SK-N-SH (cell line): ENCODE measurements around the gene SLCO2B1. TPM values are rescaled to one million over a fixed set of nuclear protein-coding genes. Genes with fewer than 3 reads are reported as not detected.

Experiments used
- CTCF ChIA-PET: fragments of 300-600, 350-600 bp; formaldehyde crosslinking; extraction: SDS; loops from one replicate; lab custom pipeline; 2021; lab: Yijun Ruan, JAX
- POLR2A ChIA-PET: fragments of 350-600 bp; sonication (Branson Sonifier 250); formaldehyde crosslinking; extraction: SDS; loops from one replicate; lab custom pipeline; 2020; ENCODE audit warnings: antibody characterized with exemption, inconsistent platforms; lab: Yijun Ruan, JAX
- DNase-seq: peaks from one replicate; pipeline ENCODE4 v3.0.0; 2012
- H2AFZ ChIP-seq: fragments of 200-600 bp; sonication (generic); 2 replicates; pipeline ENCODE4 v1.8.1; 2016; ENCODE audit warnings: antibody characterized with exemption, mild to moderate bottlenecking, low read depth
- H3F3A ChIP-seq: fragments of 200-600 bp; sonication (generic); replicated peaks from 2 replicates; pipeline ENCODE3; 2016; ENCODE audit warnings: antibody characterized with exemption, mild to moderate bottlenecking; ENCODE audit not compliant: insufficient read depth
- H3K27ac ChIP-seq, 2 experiments: fragments of 200-500 bp in 1 of 2; fragments of 200-600 bp in 1 of 2; sonication (Bioruptor generic) in 1 of 2; sonication (generic), shearing (Covaris generic) in 1 of 2; 2 replicates each; pipeline versions ENCODE4 v1.5.1 to v1.6.1; 2014 to 2016; ENCODE audit warnings: low read depth in 2 of 2, inconsistent platforms in 1 of 2, low read length in 1 of 2, mild to moderate bottlenecking in 1 of 2, mixed read lengths in 1 of 2
- H3K27me3 ChIP-seq: fragments of 200-600 bp; sonication (generic), shearing (Covaris generic); 2 replicates; pipeline ENCODE4 v1.6.1; 2016; ENCODE audit warnings: mixed run types; ENCODE audit not compliant: insufficient read depth
- H3K36me3 ChIP-seq, 2 experiments: fragments of 200-500 bp in 1 of 2; fragments of 200-600 bp in 1 of 2; sonication (Bioruptor generic) in 1 of 2; sonication (generic) in 1 of 2; replicated peaks in 1 of 2; 2 replicates each; pipeline versions ENCODE3 to v1.5.1; 2014 to 2016; ENCODE audit warnings: low read length in 1 of 2, mild to moderate bottlenecking in 1 of 2; ENCODE audit not compliant: insufficient read depth in 2 of 2, control insufficient read depth in 1 of 2
- H3K4me1 ChIP-seq, 2 experiments: fragments of 200-500 bp in 1 of 2; fragments of 200-600 bp in 1 of 2; sonication (Bioruptor generic) in 1 of 2; sonication (generic), shearing (Covaris generic) in 1 of 2; 2 replicates each; pipeline versions ENCODE4 v1.5.1 to v1.6.1; 2014 to 2016; ENCODE audit warnings: low read depth in 1 of 2, low read length in 1 of 2, mixed run types in 1 of 2; ENCODE audit not compliant: insufficient read depth in 2 of 2, control insufficient read depth in 1 of 2
- H3K4me2 ChIP-seq: fragments of 200-600 bp; sonication (generic), shearing (Covaris generic); 2 replicates; pipeline ENCODE4 v1.6.1; 2017; ENCODE audit warnings: mixed run types
- H3K4me3 ChIP-seq, 2 experiments: fragments of 200-500 bp in 1 of 2; fragments of 200-600 bp in 1 of 2; sonication (Bioruptor generic) in 1 of 2; sonication (generic), shearing (Covaris generic) in 1 of 2; 2 replicates each; pipeline versions ENCODE4 v1.5.1 to v1.8.1; 2014 to 2016; ENCODE audit warnings: low read depth in 2 of 2, inconsistent platforms in 1 of 2, low read length in 1 of 2, mild to moderate bottlenecking in 1 of 2, mixed read lengths in 1 of 2, moderate library complexity in 1 of 2
- H3K79me2 ChIP-seq: fragments of 200-600 bp; sonication (generic); 2 replicates; pipeline ENCODE4 v1.8.1; 2017; ENCODE audit warnings: mild to moderate bottlenecking; ENCODE audit not compliant: insufficient read depth
- H3K9ac ChIP-seq: fragments of 200-600 bp; sonication (generic); 2 replicates; pipeline ENCODE4 v1.6.1; 2017; ENCODE audit warnings: mixed run types
- H3K9me2 ChIP-seq: fragments of 200-600 bp; sonication (generic); 2 replicates; pipeline ENCODE4 v1.6.1; 2017; ENCODE audit warnings: mixed run types
- H3K9me3 ChIP-seq: fragments of 200-600 bp; sonication (generic); 2 replicates; pipeline ENCODE4 v1.6.1; 2017; ENCODE audit warnings: mixed run types, mild to moderate bottlenecking, moderate library complexity
- H4K20me1 ChIP-seq: fragments of 200-600 bp; sonication (generic); 2 replicates; pipeline ENCODE4 v1.6.1; 2017; ENCODE audit warnings: mild to moderate bottlenecking, mixed run types; ENCODE audit not compliant: insufficient read depth
- CHD2 ChIP-seq: fragments of 150-350 bp; IDR thresholded peaks from 2 replicates; pipeline ENCODE4 v1.6.1; 2018; ENCODE audit warnings: low read length; ENCODE audit not compliant: partially characterized antibody
- CTCF ChIP-seq: fragments of 200-600 bp; sonication (generic); IDR thresholded peaks from 2 replicates; pipeline ENCODE4 v1.6.1; 2017; ENCODE audit warnings: antibody characterized with exemption, mild to moderate bottlenecking, moderate library complexity
- EP300 ChIP-seq, 2 experiments: IDR thresholded peaks; 2 replicates each; pipeline versions ENCODE4 v1.4.0 to v1.6.1; 2012; ENCODE audit warnings: borderline replicate concordance in 1 of 2, low read depth in 1 of 2, low read length in 1 of 2
- EZH2phosphoT487 ChIP-seq: fragments of 200-600 bp; sonication (generic); IDR thresholded peaks from 2 replicates; pipeline ENCODE4 v1.6.1; 2017; ENCODE audit warnings: low read depth, mixed run types, mild to moderate bottlenecking, antibody characterized with exemption, moderate library complexity, borderline replicate concordance
- GABPA ChIP-seq: IDR thresholded peaks from 2 replicates; pipeline ENCODE4 v1.4.0; 2012; ENCODE audit warnings: low read depth, mild to moderate bottlenecking
- MEF2A ChIP-seq: IDR thresholded peaks from 2 replicates; pipeline ENCODE4 v1.4.0; 2012; ENCODE audit warnings: low read depth, borderline replicate concordance
- MXI1 ChIP-seq: IDR thresholded peaks from 2 replicates; pipeline ENCODE4 v1.6.1; 2012; ENCODE audit warnings: mild to moderate bottlenecking, low read depth, low read length, improper control_type of control experiment
- NRF1 ChIP-seq: IDR thresholded peaks from 2 replicates; pipeline ENCODE4 v1.6.1; 2012; ENCODE audit warnings: low read depth, mild to moderate bottlenecking, low read length
- POLR2AphosphoS5 ChIP-seq: IDR thresholded peaks from 2 replicates; pipeline ENCODE4 v1.6.1; 2012; ENCODE audit warnings: low read depth, low read length
- RAD21 ChIP-seq: IDR thresholded peaks from 2 replicates; pipeline ENCODE4 v1.6.1; 2012; ENCODE audit warnings: mild to moderate bottlenecking, low read length
- RXRA ChIP-seq: IDR thresholded peaks from 2 replicates; pipeline ENCODE4 v1.4.0; 2012; ENCODE audit warnings: low read depth, mild to moderate bottlenecking, borderline replicate concordance
- SIN3A ChIP-seq: IDR thresholded peaks from 2 replicates; pipeline ENCODE4 v1.6.1; 2012; ENCODE audit warnings: low read depth, mild to moderate bottlenecking, low read length, moderate library complexity, borderline replicate concordance
- USF1 ChIP-seq: IDR thresholded peaks from 2 replicates; pipeline ENCODE4 v1.4.0; 2012; ENCODE audit warnings: low read depth, borderline replicate concordance
- WGBS: methylation state at CpG from one replicate; pipeline ENCODE4 v1.1.6; 2017; ENCODE audit warnings: low lambda C conversion rate; 5-methylcytosine and 5-hydroxymethylcytosine counted together
- polyA plus RNA-seq, 3 experiments: library from polyadenylated mRNA; depleted of rRNA; stranded (reverse); fragments of >200 nt; gene quantifications; 2 replicates each; pipeline ENCODE4 v1.2.3, GENCODE V29; 2012
- TF ChIP-seq, protein P1 (sequence below): fragments of 150-350 bp; IDR thresholded peaks from 2 replicates; pipeline ENCODE4 v1.6.1; 2017; ENCODE audit warnings: antibody characterized with exemption, low read length, low read depth, borderline replicate concordance
- TF ChIP-seq, protein P2 (sequence below): IDR thresholded peaks from 2 replicates; pipeline ENCODE4; 2012
- TF ChIP-seq, protein P3 (sequence below): IDR thresholded peaks from 2 replicates; pipeline ENCODE4 v1.6.1; 2012; ENCODE audit warnings: mild to moderate bottlenecking, low read depth, low read length, moderate library complexity

SLCO2B1 gene
- polyA plus RNA-seq, 1 of the 3 experiments (the other 2 are of a cell fraction): 0.18 TPM

DNA sequence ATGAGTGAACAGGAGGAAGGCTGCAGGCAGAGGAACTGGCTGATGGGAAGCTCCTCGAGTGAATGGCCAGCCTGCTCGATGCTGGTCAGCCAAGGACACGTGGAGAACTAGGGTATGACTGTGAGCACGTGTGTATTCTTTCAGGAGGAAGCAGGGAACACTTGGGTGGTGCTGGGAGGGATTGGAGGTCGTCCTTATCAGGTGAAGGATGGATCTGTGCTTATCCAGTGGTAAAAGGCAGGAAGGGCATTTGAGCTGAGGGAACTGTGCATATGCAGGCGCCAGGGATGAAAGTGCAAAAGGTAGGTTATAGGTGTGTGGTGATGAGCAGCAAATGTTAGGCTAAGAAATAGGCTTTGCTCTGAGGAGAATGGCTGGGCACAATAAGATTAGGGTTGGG, 9.7 kb upstream of the SLCO2B1 start:
- Histone ChIP-seq H2AFZ (no peak overlapping the region), H4K20me1 (no peaks in the 10 kb centered on the region), H3K27ac (no peak overlapping the region), H3K4me2 (no peak overlapping the region), H3K36me3 (no peaks in the 10 kb centered on the region), H3K9ac (no peak overlapping the region), H3K4me3 (no peak overlapping the region), H3K9me3 (no peaks in the 10 kb centered on the region), H3K4me1 (peaks cover 6 to 10% of the 10 kb centered on the region in 2 experiments; a peak in 2 of 4 replicates), H3K9me2 (no peaks in the 10 kb centered on the region), H3F3A (peaks cover 9% of the 10 kb centered on the region), H3K27me3 (peaks cover 7% of the 10 kb centered on the region; the same call in 1 of the 2 replicates), H3K79me2 (no peaks in the 10 kb centered on the region)
- no peak for TF ChIP-seq MXI1
- no peak for TF ChIP-seq CHD2
- no peak for TF ChIP-seq RXRA
- no peak for TF ChIP-seq MEF2A
- TF ChIP-seq SIN3A: no peak
- TF ChIP-seq, protein P1, sequence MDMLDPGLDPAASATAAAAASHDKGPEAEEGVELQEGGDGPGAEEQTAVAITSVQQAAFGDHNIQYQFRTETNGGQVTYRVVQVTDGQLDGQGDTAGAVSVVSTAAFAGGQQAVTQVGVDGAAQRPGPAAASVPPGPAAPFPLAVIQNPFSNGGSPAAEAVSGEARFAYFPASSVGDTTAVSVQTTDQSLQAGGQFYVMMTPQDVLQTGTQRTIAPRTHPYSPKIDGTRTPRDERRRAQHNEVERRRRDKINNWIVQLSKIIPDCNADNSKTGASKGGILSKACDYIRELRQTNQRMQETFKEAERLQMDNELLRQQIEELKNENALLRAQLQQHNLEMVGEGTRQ: no peak
- DNase-seq: no peak
- ChIA-PET POLR2A (interaction anchor here (0.6 to 1.8 kb wide), 2 partner anchors 78 to 107 kb away, joined by 3 to 5 read pairs; no protein-coding TSS in a partner anchor), CTCF (interaction anchor here (0.6 to 25.0 kb wide), 62 partner anchors 11 to 439 kb away, joined by 3 to 1115 read pairs (median 6); partner anchors contain the start of genes SLCO2B1 and TPBGL)
- 73% methylated on average over 6 of the region's 6 CpGs for WGBS

DNA sequence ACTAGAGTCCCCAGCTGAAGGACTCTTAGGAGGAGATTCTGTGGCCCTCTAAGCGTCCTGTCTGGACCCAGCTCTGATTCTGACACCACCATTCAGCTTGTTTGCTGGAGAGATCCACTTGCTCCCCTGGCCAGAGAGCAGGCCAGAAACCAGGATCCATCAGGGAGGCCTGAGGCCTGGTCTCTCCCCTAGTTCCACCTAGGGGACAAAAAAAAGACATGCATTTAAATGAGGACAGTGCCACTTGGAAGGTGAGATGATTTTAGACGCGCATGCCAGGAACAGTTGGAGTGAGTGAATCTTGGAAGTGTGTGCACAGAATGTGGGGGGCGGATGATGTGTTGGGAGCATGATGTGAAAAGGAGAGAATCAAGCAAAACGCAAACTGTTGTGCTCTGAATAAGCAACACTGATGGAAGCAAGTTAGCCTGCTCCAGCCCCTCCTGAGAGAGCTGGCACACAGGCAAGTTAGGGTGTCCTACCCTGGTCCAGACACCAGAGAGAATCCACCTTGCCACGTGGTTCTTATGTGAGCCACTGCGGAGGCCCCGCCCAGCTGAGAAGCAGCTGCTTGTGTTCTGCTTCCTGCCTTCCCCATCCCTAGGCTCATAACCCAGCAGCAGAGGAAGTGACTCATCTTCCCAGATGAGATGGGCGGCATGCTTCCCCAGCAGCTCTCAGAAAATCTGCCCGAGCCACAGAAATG, 8.0 kb upstream of the SLCO2B1 start:
- peaks cover 9% of the 10 kb centered on the region for H3F3A ChIP-seq
- H3K27ac ChIP-seq: peak overlapping the region; percentile 60 to 61; a peak in 3 of 4 replicates
- H3K27me3 ChIP-seq: no peaks in the 10 kb centered on the region; the same call in 1 of the 2 replicates
- H3K9me3 ChIP-seq: no peaks in the 10 kb centered on the region
- H3K4me3 ChIP-seq: no peak overlapping the region
- no peaks in the 10 kb centered on the region for H3K79me2 ChIP-seq
- H3K36me3 ChIP-seq: no peaks in the 10 kb centered on the region
- DNase-seq: peak; percentile 63
- ChIA-PET CTCF (interaction anchor here (0.6 to 25.0 kb wide), 23 partner anchors 9 to 213 kb away, joined by 3 to 1115 read pairs (median 10); partner anchors contain the start of genes ARRB1, NEU3, SLCO2B1 and SPCS2), POLR2A (interaction anchor here (0.9 to 2.2 kb wide), 3 partner anchors 62 to 106 kb away, joined by 5 to 7 read pairs (median 5); partner anchors contain the start of gene TPBGL)
- no peaks in the 10 kb centered on the region for H3K9me2 ChIP-seq
- peak overlapping the region; percentile 15; the same call in 1 of the 2 replicates for H2AFZ ChIP-seq
- WGBS: 53% methylated on average over 8 of the region's 10 CpGs
- peaks cover 10 to 21% of the 10 kb centered on the region in 2 experiments; a peak in 2 of 4 replicates for H3K4me1 ChIP-seq
- H3K4me2 ChIP-seq: peak overlapping the region; percentile 25; the same call in 1 of the 2 replicates
- H4K20me1 ChIP-seq: no peaks in the 10 kb centered on the region
- H3K9ac ChIP-seq: no peak overlapping the region
- no peak; a peak in 1 of 4 replicates for TF ChIP-seq EP300 (IDR thresholded peaks at IDR 0.05; ENCODE audit: borderline replicate concordance in 1 of 2, low read depth in 1 of 2, low read length in 1 of 2)
- TF ChIP-seq EZH2phosphoT487: no peak
- TF ChIP-seq RAD21: no peak; the same call in 1 of the 2 replicates
- peak; percentile 64; the same call in 1 of the 2 replicates for TF ChIP-seq MXI1
- peak; percentile 79 for TF ChIP-seq USF1
- no peak for TF ChIP-seq CTCF
- TF ChIP-seq NRF1: no peak
- peak; percentile 37; the same call in 1 of the 2 replicates for TF ChIP-seq POLR2AphosphoS5
- TF ChIP-seq, protein P2, sequence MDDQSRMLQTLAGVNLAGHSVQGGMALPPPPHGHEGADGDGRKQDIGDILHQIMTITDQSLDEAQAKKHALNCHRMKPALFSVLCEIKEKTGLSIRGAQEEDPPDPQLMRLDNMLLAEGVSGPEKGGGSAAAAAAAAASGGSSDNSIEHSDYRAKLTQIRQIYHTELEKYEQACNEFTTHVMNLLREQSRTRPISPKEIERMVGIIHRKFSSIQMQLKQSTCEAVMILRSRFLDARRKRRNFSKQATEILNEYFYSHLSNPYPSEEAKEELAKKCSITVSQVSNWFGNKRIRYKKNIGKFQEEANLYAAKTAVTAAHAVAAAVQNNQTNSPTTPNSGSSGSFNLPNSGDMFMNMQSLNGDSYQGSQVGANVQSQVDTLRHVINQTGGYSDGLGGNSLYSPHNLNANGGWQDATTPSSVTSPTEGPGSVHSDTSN: peak; percentile 59; the same call in 1 of the 2 replicates
- peak; percentile 49 for TF ChIP-seq GABPA
- TF ChIP-seq, protein P3, sequence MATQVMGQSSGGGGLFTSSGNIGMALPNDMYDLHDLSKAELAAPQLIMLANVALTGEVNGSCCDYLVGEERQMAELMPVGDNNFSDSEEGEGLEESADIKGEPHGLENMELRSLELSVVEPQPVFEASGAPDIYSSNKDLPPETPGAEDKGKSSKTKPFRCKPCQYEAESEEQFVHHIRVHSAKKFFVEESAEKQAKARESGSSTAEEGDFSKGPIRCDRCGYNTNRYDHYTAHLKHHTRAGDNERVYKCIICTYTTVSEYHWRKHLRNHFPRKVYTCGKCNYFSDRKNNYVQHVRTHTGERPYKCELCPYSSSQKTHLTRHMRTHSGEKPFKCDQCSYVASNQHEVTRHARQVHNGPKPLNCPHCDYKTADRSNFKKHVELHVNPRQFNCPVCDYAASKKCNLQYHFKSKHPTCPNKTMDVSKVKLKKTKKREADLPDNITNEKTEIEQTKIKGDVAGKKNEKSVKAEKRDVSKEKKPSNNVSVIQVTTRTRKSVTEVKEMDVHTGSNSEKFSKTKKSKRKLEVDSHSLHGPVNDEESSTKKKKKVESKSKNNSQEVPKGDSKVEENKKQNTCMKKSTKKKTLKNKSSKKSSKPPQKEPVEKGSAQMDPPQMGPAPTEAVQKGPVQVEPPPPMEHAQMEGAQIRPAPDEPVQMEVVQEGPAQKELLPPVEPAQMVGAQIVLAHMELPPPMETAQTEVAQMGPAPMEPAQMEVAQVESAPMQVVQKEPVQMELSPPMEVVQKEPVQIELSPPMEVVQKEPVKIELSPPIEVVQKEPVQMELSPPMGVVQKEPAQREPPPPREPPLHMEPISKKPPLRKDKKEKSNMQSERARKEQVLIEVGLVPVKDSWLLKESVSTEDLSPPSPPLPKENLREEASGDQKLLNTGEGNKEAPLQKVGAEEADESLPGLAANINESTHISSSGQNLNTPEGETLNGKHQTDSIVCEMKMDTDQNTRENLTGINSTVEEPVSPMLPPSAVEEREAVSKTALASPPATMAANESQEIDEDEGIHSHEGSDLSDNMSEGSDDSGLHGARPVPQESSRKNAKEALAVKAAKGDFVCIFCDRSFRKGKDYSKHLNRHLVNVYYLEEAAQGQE: 0 out of 2 replicates have a peak, but pooled peaks have one; percentile 10
